ENCODE data around the gene DIPK2A. TPM values are rescaled to one million over a fixed set of nuclear protein-coding genes. Genes with fewer than 3 reads are reported as not detected.
A peak's percentile ranks its signal among the peaks of the same experiment; 100 is the strongest.

Gene DIPK2A
- total and polyA plus RNA-seq, 2 of the 4 experiments (the other 2 are of a cell fraction) = 9.3 to 14.0 TPM

GRCh38 chr3:143952569-143953072 lies 19.0 kb upstream of the DIPK2A start:
- H3K9me1 ChIP-seq (ENCODE audit: insufficient read depth, low read length) = no peaks in the 10 kb centered on the region
- H3K79me1 ChIP-seq (ENCODE audit: low read depth in 1 of 2, low read length in 2 of 2) = no peaks in the 10 kb centered on the region
- H2AFZ ChIP-seq (replicated peaks; ENCODE audit: low read length, poor library complexity) = no peak overlapping the region
- H3K36me3 ChIP-seq (ENCODE audit: control insufficient read depth, insufficient read depth, low read length) = no peaks in the 10 kb centered on the region
- no peak overlapping the region for H3K27ac ChIP-seq (ENCODE audit: insufficient read depth, low read length)
- no peak overlapping the region for H3K18ac ChIP-seq (ENCODE audit: low read depth, low read length)
- BruUV-seq (replicated peaks) = no TSS peak
- H2BK20ac ChIP-seq (ENCODE audit: low read depth, low read length) = no peak overlapping the region
- intact Hi-C loops (cut with micrococcal nuclease) (no loop called here), in situ Hi-C loops (cut with MboI; ENCODE audit: low sequenced_read_pairs) (loop anchor here (10.0 kb wide), 1 partner anchor 178 kb away; no protein-coding TSS in a partner anchor), dilution Hi-C loops (cut with HindIII; ENCODE audit: low sequenced_read_pairs, unreplicated experiment) (no loop called here)
- no peaks in the 10 kb centered on the region for H3K27me3 ChIP-seq (ENCODE audit: control insufficient read depth, insufficient read depth, low read length)
- no peak overlapping the region for H3K56ac ChIP-seq (ENCODE audit: extremely low read depth, insufficient read depth, low read length)
- TF ChIP-seq CHD1 (IDR thresholded peaks at IDR 0.05; ENCODE audit: low read depth, low read length) (no peak), RCOR1 (IDR thresholded peaks at IDR 0.05; ENCODE audit: insufficient replicate concordance, low read length) (no peak), MXI1 (IDR thresholded peaks at IDR 0.05; ENCODE audit: borderline replicate concordance, low read depth, low read length) (no peak), MAFK (IDR thresholded peaks at IDR 0.05; ENCODE audit: low read depth, low read length) (peak; percentile 83)
- no peaks in the 10 kb centered on the region for H4K20me1 ChIP-seq (ENCODE audit: insufficient read depth, low read length)
- H2AK5ac ChIP-seq (ENCODE audit: low read depth, low read length) = no peak overlapping the region
- POLR2A ChIA-PET (ENCODE audit: unreplicated experiment) = no interaction called here
- DNase-seq = no peak
- no peak overlapping the region for H3K23ac ChIP-seq (ENCODE audit: low read depth, low read length)
- H3K4me3 ChIP-seq (ENCODE audit: insufficient read depth, low read depth, low read length) = no peak overlapping the region
- H2BK15ac ChIP-seq (ENCODE audit: low read depth, low read length) = no peak overlapping the region
- H2AK9ac ChIP-seq (replicated peaks; ENCODE audit: low read depth, low read length, poor library complexity) = no peak overlapping the region
- no peak overlapping the region for H3K4me2 ChIP-seq (ENCODE audit: low read depth, low read length)
- H4K91ac ChIP-seq (ENCODE audit: insufficient read depth, low read depth, low read length) = no peak overlapping the region
- CTCF ChIA-PET = interaction anchor here (0.6 kb wide), 1 partner anchor 526 kb away, joined by 4 read pairs; no protein-coding TSS in a partner anchor
- H3K4ac ChIP-seq (ENCODE audit: low read depth, low read length) = no peak overlapping the region
- no peaks in the 10 kb centered on the region for H3K9me3 ChIP-seq (ENCODE audit: control insufficient read depth, insufficient read depth, low read length)
- no peak for ATAC-seq (ENCODE audit: low read depth)
- H2BK120ac ChIP-seq (ENCODE audit: low read depth, low read length) = no peak overlapping the region
- H3K14ac ChIP-seq (replicated peaks; ENCODE audit: low read depth, low read length) = no peak overlapping the region
- no peak overlapping the region for H4K8ac ChIP-seq (ENCODE audit: low read depth in 2 of 2, low read length in 2 of 2)
- H3K9ac ChIP-seq (ENCODE audit: low read depth, low read length) = no peak overlapping the region
- no peak overlapping the region for H2BK5ac ChIP-seq (ENCODE audit: low read depth, low read length, poor library complexity, severe bottlenecking)
- H4K5ac ChIP-seq (ENCODE audit: low read depth, low read length) = no peak overlapping the region
- no CpG with 5 or more reads among the region's 4 CpGs for WGBS, 2 experiments (ENCODE audit: extremely low coverage in 2 of 2, insufficient read length in 1 of 2)
- H3K4me1 ChIP-seq (ENCODE audit: control insufficient read depth, insufficient read depth, low read length) = no peaks in the 10 kb centered on the region

Data from IMR-90 (cell line).